LoVo (cell line): ENCODE results near the gene EIF4G2.
"Not testable (repeated sequence)": the region's sequence is repeated elsewhere in the genome, so short reads cannot be mapped to it uniquely, and the experiment has no call there.

Source experiments
- DNase-seq: peaks from one replicate; pipeline ENCODE4 v3.0.0-alpha.2; 2016; ENCODE audit warnings: low spot score

The EIF4G2 gene

DNA sequence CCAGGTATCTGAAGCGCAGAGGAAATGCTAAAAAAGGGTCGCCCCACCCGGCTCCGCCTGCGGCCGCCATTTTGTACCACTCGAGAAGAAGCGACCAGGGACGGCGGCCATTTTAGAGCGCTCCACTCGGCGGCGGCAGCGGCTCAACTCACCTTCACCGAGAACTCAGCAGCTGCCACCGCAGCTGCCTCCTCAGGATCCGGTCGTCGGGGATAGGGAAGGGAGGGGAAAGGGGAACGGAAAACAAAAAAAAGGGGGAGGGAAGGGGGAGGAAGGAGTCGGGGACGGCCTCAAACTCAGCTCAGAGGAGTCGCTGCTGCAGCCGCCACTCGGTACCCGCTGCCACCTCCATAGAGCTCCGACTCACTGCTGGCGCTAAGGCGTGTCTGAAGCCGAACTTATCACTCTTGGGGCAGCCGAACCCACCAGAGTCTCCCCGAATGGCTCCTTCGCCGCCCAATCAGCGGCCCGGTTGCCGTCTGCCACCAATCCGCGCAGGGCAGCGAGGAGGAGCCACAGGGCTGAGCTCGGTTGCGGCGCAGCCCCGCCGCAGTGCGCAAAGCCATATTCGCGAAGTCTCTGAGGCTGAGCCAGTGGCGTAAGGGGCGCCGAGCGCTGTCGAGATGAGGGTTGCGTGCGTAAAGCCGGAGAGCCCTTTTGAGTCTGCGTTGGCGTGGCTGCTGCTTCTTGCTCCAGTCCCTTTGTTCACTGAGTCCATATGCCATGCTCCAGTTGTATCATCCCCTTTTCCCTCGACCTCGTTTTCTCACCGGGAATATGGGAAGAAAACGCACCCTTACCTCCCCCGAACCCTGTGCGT lies at the start of gene EIF4G2:
TSS of gene EIF4G2 (minus strand) at position 374 of the 820 bp plus-strand sequence.
- peak; percentile 98 for DNase-seq

DNA sequence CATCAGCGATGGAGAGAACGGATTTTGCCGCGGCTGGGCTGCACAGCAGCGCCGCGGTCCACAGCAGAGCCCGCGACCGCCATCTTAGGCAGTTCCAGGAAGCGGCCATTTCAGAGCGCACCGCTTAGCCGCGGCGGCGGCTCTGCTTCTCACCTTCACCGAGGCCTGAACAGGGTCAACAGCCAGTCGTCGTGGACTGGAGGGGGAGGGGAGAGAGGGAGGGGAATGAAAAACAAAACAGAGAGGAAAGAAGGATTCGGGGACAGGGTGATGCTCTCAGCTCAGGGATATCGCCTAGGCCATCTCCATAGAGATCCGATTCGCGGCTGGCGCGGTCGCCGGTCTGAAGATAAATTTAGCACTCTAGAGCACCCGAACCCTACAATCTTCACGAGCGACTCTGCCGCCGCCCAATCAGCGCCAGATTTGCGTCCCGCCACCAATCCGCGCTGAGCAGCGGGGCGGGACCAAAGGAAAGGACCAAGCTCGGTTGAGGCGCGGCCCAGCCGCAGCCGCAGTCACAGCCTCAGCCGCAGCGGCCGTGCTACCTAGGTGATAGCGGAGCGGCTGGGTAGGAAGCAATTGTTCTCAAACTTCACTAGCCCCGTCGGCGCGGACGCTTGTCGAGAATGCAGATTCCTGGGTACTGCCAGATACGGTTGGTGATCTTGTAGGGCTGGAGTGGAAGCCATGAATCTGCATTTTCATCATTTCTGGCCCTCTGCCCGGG lies 49.1 kb upstream of the EIF4G2 start, which contains the start of gene ZBED5:
TSS of gene ZBED5 (minus strand) at position 345 of the 730 bp plus-strand sequence. CDS start 3,108 bp downstream, outside the sequence.
- peak; percentile 97 for DNase-seq

DNA sequence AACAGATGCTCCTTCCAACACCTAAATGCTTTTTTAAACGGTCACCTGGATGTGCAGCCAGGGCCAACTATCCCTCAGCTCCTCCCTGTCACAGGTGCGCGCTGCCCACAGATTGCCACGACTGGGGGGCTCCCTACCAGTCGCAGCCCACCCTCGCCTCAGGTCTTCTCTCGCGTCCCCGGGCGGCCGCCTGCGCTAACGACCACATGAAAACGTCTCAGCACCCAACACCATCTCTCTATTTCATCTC lies 48.7 kb upstream of the EIF4G2 start:
- DNase-seq: no peak

DNA sequence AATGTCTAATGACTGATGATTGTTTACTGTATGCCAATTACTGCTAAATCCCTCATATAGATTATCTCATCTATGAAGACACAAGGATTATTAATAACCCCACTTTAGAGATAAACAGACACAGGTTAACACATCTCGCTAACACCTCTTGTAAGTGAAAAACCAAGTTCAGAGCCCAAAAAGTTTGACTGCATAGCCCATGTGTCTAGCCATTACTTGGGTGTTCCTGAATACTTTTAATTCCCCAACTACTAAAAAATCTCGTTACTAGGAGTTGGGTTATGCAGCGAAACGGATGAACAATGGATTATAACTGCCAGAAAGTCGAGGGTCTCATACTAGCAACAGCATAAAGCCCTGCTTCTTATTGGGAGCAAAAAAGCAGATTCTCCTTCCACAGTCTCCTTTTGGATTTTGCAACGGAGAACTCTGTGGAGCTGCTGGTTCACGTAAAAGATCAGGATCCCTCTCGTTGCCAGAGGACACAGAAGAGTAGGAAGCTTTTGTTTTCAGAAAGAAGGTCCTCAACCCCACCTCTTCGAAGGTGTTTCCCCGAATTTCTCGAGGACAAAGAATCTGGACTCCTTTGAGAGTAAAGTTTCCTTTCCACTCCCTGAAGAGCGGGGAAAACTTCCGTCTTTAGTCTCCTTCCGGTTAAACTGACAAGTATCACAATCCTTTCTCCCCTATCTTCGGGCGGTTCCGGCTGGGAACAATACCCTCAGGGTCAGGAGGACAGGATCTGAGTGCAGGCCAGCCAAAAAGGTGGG lies 48.1 kb upstream of the EIF4G2 start:
- peak; percentile 41 for DNase-seq

DNA sequence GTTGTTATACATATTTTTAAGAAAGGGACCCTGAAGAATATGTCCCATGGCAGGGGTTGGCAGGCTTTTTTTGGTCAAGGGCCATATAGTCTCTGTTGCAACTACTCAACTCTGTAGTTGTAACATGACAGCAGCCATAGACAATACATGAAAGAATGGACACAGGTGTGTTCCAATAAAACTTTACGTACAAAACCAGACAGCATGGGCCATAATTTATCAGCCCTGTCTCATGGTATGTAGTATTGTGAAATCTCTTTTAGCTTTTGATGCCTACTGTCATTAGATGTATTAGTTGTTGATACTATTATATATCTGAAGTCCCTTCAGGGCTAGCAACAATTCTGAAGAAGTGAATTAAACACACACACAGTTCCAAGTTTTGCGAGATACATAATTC lies 46.6 kb upstream of the EIF4G2 start:
- no peak for DNase-seq

DNA sequence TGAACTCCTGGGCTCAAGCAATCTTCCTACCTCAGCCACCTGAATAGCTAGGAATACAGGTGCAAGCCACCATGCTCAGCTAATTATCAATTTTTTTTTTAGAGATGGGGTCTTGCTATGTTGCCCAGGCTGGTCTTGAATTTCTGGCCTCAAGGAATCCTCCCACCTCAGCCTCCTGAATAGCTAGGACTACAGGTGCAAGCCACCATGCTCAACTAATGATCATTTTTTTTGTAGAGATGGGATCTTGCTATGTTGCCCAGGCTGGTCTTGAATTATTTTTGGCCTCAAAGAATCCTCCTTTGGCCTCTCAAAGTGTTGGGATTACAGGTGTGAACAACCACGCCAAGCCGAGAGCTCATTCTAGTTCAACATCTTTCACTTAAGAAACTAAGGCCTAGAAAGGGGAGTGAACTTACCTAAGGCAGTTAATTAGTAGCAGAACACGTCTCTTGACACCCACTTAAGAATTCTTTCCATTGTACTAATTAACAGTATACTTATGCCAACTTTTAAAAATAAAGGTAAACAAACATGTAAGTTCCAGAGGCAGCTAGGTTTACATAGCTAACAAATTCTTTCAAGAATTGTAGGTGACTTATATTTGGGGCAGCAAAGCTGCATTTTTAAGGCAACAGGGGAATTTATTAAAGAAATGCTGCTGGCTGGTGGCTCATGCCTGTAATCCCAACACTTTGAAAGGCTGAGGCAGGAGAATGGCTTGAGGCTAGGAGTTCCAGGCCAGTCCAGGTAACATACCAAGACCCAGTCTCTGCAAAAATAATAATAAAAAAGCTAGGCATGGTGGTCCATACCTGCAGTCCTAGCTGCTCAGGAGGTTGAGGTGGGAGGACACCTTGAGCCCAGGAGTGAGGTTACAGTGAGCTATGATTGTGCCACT lies 39.5 kb upstream of the EIF4G2 start:
- no peak for DNase-seq

DNA sequence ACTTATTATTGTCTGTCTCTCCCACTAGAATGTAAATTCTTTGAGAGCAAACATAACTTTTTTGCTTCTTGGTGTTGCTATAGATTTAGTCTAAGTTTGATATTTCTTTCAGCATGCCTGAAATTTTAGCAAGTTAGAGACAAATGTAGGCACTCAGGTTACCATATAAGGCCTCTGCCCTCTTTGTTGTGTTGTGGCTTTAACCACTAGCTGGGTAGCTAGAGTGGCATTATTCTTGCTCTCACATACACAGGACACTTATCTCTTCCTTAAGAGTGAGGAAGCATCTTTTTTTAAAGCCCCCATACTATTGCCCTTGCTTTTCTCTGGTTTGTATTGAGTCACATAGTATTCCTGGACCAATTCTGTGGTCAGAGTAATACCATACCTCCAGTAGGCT lies 37.9 kb upstream of the EIF4G2 start:
- no peak for DNase-seq

DNA sequence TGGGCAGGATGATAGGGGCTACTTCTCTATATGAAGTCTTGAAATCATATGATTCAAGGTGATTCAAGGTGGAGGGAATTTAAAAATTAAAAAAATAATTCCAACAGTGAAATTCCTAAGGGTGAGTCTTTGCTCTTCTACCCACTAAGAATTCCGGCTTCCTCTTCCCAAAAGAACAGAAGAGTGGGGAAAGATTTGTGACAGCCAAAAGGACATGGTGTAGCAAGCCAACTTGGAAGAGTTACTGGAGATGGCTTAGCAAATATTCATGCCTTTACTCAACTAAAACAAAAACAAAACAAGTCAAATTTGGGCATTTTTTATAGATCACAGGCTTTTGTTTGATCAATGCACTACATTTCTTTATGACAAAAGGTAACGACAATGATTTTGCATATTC lies 36.9 kb upstream of the EIF4G2 start:
- DNase-seq: no peak

DNA sequence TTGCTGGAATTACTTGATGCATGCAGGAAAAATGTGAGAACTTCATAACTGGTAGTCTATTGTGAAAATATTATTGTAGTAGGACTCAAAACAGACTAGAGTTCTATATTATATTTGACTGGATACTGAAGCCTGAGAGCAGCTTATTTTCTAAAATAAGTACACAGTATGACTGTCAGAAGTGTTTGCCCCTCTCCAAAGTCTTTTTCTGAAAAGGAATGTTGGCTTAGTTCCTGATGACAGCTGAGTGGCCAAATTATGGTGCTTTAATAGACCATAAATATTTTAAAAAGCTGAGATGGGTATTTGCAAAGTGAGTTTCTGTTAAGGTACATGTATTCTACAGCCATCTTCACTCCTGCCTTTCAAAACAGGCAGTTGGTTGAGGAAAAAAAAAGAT lies 36.1 kb upstream of the EIF4G2 start:
- no peak for DNase-seq

DNA sequence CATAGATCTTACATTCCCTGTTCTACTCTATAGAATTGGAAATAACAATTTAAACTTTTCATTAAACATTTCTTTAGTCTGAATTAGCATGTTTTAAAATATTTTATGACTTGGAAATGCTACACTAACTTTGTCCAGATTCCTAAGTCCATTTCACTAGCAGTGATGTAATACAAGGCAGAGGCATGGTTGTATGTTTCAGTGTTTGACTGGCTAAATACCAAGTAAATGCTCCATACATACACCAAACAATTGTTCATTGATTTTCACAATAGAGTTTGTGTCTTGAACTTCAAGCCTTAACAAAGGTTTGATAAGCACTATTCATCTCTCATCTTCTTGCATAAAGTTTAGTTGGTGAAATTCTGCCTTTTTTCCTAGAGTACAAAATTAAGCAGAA lies 35.6 kb upstream of the EIF4G2 start:
- DNase-seq: no peak

DNA sequence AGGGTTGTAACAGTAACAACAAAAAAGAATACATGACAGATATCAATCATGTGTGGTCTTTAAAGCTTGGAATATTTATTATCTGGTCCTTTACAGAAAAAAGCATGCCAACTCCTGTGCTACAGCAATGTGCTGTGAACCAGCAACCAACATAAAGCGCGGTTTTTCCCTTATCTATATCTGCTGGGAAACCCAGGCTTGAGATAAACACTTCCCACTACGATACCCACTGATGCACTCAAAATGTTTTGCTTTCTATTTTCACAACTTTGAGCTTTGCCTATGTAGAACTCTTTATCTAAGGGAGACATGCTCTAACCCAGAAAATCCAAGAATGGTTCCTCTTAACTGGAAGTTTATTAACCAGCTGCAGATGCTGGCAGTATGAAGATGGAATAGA lies 30.2 kb upstream of the EIF4G2 start:
- no peak for DNase-seq

DNA sequence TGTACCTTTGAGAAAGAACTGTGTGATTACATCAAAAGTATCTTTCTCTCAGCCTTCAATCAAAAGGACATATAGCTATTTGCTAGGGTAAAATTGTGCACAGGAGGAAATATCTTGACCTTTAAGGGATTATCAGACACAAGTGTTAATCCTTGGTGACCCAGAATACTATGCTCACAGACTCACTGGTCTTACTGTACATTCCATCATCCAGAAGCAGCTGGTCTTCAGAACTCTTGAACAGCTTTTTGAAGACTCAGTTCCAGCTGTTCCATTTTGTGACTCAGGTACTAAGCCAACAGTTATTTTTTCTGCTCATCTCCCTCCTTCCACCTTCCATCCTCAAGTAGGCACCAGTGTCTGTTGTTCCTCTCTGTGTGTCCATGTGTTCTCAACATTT lies 29.4 kb upstream of the EIF4G2 start:
- no peak for DNase-seq

DNA sequence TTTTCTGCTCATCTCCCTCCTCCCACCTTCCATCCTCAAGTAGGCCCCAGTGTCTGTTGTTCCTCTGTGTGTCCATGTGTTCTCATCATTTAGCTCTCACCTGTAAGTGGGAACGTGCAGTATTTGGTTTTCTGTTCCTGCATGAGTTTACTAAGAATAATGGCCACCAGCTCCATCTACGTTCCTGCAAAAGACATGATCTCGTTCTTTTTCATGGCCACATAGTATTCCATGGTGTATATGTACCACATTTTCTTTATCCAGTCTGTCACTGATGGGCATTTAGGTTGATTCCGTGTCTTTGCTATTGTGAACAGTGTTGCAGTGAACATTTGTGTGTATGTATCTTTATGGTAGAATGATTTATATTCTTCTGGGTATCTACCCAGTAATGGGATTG lies 28.2 kb upstream of the EIF4G2 start:
- not testable (repeated sequence) for DNase-seq

DNA sequence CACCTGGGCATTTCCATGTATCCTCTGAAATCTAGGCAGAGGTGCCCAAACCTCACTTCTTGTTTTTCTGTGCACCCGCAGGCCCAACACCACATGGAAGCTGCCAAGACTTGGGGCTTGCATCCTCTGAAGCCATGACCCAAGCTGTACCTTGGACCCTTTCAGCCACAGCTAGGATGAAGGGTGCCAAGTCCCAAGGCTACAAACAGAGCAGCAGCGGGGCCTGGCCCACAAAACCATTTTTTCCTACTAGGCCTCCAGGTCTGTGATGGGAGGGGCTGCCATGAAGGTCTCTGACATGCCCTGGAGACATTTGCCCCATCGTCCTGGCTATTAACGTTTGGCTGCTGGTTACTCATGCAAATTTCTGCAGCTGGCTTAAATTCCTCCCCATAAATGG lies 20.4 kb upstream of the EIF4G2 start:
- no peak for DNase-seq

DNA sequence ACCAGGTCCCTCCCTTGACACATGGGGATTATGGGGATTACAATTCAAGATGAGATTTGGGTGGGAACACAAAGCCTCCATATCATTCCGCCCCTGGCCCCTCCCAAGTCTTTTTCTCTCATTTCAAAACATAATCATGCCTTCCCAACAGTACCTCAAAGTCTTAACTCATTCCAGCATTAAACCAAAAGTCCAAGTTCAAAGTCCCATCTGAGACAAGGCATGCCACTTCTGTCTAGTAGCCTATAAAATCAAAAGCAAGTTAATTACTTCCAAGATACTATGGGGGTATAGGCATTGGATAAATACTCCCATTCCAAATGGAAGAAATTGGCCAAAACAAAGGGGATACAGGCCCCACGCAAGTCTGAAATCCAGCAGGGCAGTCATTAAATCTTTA lies 19.7 kb upstream of the EIF4G2 start:
- no peak for DNase-seq

DNA sequence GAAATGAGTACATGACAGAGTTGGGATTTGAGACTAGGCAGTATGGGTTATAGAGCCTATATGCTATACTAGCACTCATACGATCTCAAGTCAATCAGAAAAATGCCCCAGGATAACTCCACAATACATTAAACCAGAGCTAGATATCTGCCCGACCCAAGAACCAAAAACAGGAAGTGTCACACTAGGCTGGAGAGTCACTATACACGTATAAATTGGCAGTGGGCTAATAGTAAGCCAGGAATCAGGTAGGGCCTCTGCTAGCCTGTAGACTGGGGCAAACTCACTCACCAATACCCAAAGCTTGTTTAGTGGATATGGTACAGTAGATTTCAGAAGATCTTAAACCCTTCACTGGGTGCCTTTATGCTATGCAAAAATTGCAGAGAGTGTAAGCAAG lies 16.2 kb upstream of the EIF4G2 start:
- no peak for DNase-seq

DNA sequence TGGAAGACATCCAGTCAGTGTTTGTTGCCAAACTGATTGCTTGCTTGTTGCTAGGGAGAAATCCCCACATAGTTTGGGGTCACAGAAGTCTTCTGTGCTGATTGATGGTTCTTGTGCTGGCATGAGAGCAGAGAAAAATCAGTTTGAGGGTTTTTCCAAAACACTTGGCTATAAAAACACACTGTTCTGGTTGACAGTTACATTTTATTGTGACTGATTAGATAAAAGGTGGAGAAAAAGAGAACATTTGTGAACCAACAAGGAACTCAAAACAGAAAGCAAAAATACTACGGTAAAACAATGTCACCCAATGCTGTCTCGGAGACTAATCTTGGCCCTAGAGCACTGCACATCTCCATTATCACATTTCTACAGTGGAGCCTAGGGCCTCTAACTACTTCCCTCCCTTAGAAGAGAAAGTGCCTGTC lies 14.4 kb upstream of the EIF4G2 start:
- no peak for DNase-seq

DNA sequence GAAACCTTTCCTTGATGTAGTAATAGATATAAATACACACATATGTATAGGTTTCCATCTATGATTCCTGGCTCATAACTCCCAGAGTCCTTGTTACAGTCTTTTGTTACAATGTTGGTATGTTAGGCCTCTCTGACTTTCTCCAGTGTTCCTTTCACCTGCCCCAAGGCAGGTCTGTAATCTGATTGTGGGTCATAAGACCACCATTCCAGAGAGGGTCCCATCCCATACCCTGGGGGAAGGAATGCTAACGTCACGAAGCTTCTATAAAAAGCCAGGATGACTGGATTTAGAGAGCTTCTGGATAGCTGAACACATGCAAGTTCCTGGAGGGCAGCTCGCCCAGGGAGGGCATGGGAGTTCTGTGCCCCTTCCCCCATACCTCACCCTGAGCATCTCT lies 13.8 kb upstream of the EIF4G2 start:
- DNase-seq: not testable (repeated sequence)

DNA sequence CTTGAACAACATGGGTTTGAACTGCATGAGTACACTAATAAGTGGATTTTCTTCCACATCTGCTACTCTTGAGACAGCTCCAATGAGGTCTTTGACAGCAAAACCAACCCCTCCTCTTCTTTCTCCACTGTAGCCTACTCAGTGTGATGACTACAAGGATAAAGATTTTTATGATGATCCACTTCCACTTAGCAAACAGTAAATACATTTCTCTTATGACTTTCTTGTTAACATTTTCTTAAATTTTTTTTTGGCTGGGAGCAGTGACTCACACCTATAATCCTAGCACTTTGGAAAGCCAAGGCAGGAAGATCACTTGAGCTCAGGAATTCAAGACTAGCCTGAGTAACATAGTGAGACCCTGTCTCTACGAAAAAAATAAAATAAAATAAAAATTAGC lies 9.9 kb upstream of the EIF4G2 start:
- peak; percentile 66 for DNase-seq

DNA sequence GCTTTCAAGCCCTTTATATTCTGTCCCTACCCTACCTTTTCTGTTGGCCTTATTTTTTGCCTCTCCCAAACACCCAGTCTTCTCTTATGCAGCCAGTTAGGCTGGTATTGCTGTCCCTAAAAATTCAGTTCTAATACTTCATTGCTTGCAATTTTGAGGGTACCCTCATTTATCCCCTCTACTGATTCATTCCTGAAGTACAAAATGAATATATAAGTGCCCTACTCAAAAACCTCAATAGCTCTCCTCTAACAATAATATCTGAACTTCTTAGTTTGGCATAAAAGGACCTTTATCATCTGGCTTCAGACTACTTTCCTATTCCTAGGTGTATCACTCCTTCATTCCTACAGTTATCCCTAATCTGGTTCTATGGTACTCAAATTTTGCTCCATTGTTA lies 5.2 kb upstream of the EIF4G2 start:
- DNase-seq: no peak

DNA sequence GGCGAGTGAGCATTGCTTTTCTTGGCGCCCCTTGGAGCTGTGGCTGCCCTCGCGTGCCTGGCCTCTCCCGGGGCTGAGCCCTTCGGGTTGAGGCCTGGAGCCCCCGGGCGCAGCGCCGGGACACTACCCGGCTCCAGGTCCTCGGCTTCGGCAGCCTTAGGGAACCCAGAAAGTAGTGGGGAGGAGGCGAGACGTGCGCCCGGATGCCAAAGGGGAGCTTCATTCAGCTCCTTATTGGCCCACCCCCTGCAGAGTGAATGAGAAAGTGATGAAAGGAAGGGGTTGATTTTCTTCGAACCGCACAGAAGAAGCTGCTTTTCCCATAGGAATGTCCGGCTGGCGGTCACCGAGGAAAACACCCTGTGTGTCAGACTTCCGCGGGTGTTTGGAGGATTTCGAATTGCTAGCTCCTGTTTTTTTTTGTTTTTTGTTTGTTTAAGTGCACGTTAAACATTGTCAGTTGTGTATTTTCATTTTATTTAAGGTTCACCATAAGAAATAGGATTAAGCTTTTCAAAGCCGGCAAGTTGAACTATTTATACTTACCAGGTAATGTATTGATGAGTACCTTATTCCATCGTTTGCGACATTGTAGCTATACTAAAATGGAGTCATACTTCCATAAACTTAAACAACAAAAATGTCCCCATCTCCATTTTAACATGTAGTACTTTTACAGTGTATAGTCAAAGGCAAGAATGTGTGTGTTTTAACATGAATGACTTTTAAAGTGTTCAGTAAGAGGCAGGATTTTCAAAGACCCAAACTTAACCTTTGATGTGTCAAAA lies 841 bp upstream of the EIF4G2 start:
- DNase-seq: peak; percentile 55
